Femur (tissue), 1 donor: ENCODE results near the gene BCAS1.
A peak's percentile ranks its signal among the peaks of the same experiment; 100 is the strongest.
"Not testable (repeated sequence)": the region's sequence is repeated elsewhere in the genome, so short reads cannot be mapped to it uniquely, and the experiment has no call there.

Experiments used
- DNase-seq: peaks from one replicate; pipeline ENCODE4 v3.0.0-alpha.2; 2017

Gene BCAS1

GRCh38 chr20:53939572-53940359 is 130.6 kb downstream of the BCAS1 start:
- peak; percentile 88 for DNase-seq

DNA sequence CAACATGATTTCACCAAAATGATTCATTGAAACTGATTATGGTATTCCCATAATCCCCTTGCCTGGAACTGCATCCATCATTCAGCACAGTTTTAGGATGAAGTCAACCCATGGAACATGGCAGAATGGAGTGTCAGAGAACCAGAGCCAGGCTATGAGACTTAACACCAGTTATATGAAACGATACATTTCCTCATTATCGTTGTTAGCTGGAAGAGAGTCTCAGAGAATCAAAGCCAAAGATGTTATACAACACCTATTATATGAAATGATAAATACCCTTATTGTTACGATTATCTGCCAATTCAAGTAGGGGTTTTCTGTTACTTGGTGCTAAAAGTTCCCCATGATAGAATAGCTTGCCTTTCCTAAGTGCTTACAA is 131.2 kb downstream of the BCAS1 start:
- DNase-seq: no peak

DNA sequence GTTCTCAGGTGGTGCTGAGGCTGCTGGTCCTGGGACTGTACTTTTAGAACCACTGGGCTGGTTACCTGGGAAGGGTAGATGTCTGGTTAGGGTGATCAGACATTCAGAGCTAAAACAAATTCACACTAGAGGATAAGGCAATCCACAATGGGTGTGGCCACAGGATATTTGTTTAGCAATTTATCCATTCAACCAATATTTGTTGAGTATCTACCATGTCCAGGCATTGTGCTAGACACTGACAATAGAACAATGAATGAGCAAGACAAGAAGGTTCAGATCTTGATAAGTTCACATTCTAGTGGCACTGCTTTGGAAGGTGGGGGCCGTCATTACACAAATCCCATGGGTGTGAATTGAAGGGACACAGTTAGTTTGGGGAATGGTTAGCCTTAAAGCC is 131.7 kb downstream of the BCAS1 start:
- no peak for DNase-seq

GRCh38 chr20:53937929-53938367 is 132.4 kb downstream of the BCAS1 start:
- no peak for DNase-seq

- DNase-seq: no peak
Observed at GRCh38 chr20:53937339-53937741, 133.1 kb downstream of the BCAS1 start.

DNA sequence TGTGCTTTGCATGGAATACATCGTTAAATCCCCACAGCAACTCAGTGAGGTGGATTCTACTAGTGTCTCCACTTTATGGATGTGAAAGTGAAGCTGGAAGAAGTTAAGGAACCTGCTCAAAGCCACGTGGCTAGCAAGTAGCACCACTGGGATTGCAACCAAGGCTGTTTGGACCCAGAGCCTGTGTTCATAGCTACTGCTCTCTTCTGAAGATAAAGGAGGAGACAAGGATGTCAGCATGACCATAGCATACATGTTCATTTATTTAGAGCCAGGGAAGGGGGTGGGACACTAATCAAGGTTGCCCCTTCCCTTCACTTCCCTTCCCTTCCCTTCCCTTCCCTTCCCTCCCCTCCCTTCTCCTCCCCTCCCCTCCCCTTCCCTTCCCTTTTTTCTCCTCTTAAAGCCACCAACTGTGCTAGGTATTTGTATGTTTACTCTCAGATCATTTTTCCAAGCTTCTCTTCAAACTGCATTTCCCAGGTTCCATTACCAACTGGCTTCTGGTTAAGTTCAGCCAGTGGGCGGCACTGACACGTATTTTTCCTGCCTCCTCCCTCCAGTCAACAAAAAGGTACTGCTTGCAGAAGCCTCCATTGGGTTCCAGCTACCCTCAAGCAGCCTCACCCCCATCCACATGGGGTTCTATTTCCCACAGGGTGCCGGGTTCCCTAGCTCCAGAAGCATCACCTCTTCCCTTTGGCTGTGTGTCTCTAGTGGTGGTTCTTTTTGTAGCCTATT is 134.9 kb downstream of the BCAS1 start:
- no peak for DNase-seq

- no peak for DNase-seq
Observed at GRCh38 chr20:53934421-53935343, 135.7 kb downstream of the BCAS1 start.

GRCh38 chr20:53933232-53933846 is 137.1 kb downstream of the BCAS1 start:
- DNase-seq: no peak

- not testable (repeated sequence) for DNase-seq
Observed at GRCh38 chr20:53932655-53933192, 137.7 kb downstream of the BCAS1 start.

DNA sequence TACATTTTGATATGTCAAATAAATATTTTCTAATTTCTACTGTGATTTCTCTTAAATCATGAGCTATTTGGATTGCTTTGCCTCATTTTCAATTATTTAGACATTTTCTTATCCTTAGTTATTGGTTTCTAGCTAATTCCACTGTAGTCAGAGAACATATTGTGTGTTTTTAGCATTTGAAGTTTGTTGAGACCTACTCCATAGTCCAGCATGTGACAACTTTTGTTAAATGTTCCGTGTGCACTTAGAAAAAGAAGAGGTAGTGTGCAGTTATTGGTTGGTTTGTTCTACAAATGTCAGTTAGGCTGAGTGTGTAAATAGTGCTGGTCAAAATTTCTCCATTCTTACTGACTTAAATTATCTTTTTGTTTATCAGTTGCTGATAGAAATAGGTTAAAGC is 138.8 kb downstream of the BCAS1 start:
- no peak for DNase-seq

DNA sequence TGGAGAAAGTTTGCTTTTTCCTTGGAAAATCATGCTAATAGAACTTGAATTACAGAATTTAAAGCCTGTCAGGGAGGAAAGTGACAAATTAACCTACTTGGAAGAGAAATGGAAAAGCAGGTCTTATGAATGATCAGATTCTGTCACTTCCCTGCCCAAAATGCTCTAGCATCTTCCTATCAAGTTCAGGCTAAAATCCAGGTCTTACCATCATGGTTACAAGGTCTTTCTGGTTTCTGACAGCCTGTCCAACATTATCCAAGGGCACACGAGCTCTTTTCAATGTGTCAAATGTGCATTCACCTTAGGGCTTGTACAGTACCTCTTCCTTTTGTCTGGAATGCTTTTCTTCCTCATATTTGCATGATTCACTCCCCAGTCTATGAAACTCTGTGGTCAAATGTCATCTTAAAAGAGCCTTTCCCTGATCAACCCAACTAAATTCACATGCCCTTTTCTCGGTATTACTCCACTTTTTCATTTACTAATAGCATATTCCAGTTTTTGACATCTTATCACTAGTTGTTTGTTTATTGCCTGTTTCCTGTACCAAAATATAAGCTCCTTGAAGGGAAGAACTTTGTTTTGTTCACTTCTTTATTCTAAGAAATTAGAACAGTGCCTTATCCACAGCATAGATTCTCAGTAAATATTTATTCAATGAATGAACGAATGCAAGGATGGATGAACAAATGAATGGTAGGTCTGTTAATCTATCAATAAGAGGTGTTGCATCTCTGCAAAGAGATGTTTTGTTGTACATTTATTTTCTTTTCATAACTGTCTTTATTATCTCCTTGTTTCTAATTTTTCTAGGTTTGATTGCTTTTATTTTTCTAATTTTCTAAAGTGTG is 139.5 kb downstream of the BCAS1 start:
- DNase-seq: no peak

- no peak for DNase-seq
Observed at GRCh38 chr20:53929974-53930650, 140.3 kb downstream of the BCAS1 start.

GRCh38 chr20:53929399-53929798 is 141.0 kb downstream of the BCAS1 start:
- no peak for DNase-seq

DNA sequence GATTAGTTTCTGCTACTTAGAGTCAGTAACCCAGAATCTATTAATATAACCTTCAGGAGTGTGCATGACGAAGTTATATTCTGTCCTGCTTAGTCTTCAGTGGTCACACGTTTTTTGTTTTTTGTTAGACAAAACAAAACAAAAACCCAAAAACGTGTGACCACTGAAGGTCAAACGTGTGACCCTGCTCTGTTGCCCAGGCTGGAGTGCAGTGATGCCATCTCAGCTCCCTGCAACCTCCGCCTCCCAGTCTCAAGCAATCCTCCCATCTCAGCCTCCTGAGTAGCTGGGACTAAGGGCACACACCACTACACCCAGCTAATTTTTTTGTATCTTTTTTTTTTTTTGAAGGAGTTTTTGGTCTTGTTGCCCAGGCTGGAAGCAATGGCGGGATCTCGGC is 142.4 kb downstream of the BCAS1 start:
- no peak for DNase-seq

DNA sequence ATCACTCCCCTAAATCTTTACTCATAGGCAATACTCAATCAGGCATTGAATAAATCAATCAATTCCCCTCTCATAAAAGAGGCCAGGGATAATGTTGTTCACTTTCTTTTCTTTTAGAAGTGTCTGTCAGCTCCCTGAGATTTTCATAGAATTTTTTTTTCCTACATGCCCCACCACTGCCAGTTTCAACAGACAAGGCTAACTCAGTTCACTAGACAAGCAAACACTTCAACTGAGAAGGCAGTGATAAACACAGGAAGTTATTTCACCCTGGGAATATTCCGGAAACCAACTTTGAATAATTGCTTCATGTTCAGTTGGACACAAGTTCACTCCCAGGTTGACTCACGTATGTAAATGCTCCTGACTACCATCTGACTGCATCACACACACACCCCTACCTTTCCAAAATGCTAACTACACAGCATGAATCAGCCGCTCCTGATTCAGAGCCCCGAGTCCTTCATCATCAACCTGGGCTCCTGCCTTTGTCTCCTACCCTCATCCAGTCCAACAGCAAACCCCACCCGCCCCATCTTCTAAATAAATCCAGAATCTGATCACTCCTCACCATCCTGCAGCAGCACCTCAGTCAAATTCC is 143.9 kb downstream of the BCAS1 start:
- no peak for DNase-seq

GRCh38 chr20:53925651-53926401 is 144.6 kb downstream of the BCAS1 start:
- DNase-seq: no peak

GRCh38 chr20:53923566-53924369 is 146.6 kb downstream of the BCAS1 start:
- DNase-seq: no peak

- DNase-seq: no peak
Observed at GRCh38 chr20:53922901-53923314, 147.5 kb downstream of the BCAS1 start.
